ENCODE results near the gene SORT1. TPM values are rescaled to one million over a fixed set of nuclear protein-coding genes. Genes with fewer than 3 reads are reported as not detected.

SORT1 gene
- polyA plus RNA-seq, 1 donor from 2014 or later, result 33.3 TPM

GRCh38 chr1:109369167-109369746 lies 28.5 kb downstream of the SORT1 start:
- TF ChIP-seq EP300 (conservative IDR thresholded peaks at IDR 0.05; ENCODE audit: poor library complexity, severe bottlenecking), result no peak
- no peak for TF ChIP-seq CTCF (IDR thresholded peaks at IDR 0.05; ENCODE audit: poor library complexity, severe bottlenecking)
- no peak for TF ChIP-seq TAF1 (IDR thresholded peaks at IDR 0.05; ENCODE audit: low read depth)
- TF ChIP-seq RAD21 (conservative IDR thresholded peaks at IDR 0.05), result no peak
- no peak for TF ChIP-seq REST (IDR thresholded peaks at IDR 0.05; ENCODE audit: borderline replicate concordance)
- no peak for TF ChIP-seq SMC3 (conservative IDR thresholded peaks at IDR 0.05; ENCODE audit: poor library complexity)
- TF ChIP-seq EZH2 (IDR thresholded peaks at IDR 0.05; ENCODE audit: borderline replicate concordance, insufficient read depth, low read length, poor library complexity, severe bottlenecking), result no peak
- no peak for TF ChIP-seq MXI1 (conservative IDR thresholded peaks at IDR 0.05; ENCODE audit: poor library complexity, severe bottlenecking)
- no peak for TF ChIP-seq POLR2AphosphoS5 (IDR thresholded peaks at IDR 0.05)
- Histone ChIP-seq H3K4me3 (ENCODE audit: low read length) (no peak overlapping the region), H3K79me2 (replicated peaks; ENCODE audit: insufficient read depth, low read length) (peaks cover 6% of the 10 kb centered on the region), H3K4me2 (ENCODE audit: low read length) (no peak overlapping the region), H3K27ac (ENCODE audit: low read length) (no peak overlapping the region), H3K27me3 (ENCODE audit: insufficient read depth, low read depth, low read length) (no peaks in the 10 kb centered on the region), H3K9ac (ENCODE audit: low read length) (no peak overlapping the region), H2AFZ (ENCODE audit: low read depth, low read length) (no peak overlapping the region), H3K9me2 (ENCODE audit: insufficient read depth, low read length) (no peaks in the 10 kb centered on the region), H3K9me3 (ENCODE audit: low read length) (no peaks in the 10 kb centered on the region), H4K20me1 (ENCODE audit: insufficient read depth) (no peaks in the 10 kb centered on the region), H3K36me3 (ENCODE audit: insufficient read depth, low read length) (peaks cover 8% of the 10 kb centered on the region), H3F3A (ENCODE audit: insufficient read depth, low read length, poor library complexity, severe bottlenecking) (no peaks in the 10 kb centered on the region)

- H3F3A ChIP-seq (ENCODE audit: insufficient read depth, low read length, poor library complexity, severe bottlenecking), result no peaks in the 10 kb centered on the region
- no peaks in the 10 kb centered on the region for H3K27me3 ChIP-seq (ENCODE audit: insufficient read depth, low read depth, low read length)
- H3K4me3 ChIP-seq (ENCODE audit: low read length), result no peak overlapping the region
- H3K27ac ChIP-seq (ENCODE audit: low read length), result no peak overlapping the region
- H3K9me2 ChIP-seq (ENCODE audit: insufficient read depth, low read length), result no peaks in the 10 kb centered on the region
- TF ChIP-seq TAF1 (IDR thresholded peaks at IDR 0.05; ENCODE audit: low read depth), result no peak
- TF ChIP-seq CTCF (IDR thresholded peaks at IDR 0.05; ENCODE audit: poor library complexity, severe bottlenecking), result no peak
- no peak for TF ChIP-seq EZH2 (IDR thresholded peaks at IDR 0.05; ENCODE audit: borderline replicate concordance, insufficient read depth, low read length, poor library complexity, severe bottlenecking)
- TF ChIP-seq SMC3 (conservative IDR thresholded peaks at IDR 0.05; ENCODE audit: poor library complexity), result no peak
- TF ChIP-seq MXI1 (conservative IDR thresholded peaks at IDR 0.05; ENCODE audit: poor library complexity, severe bottlenecking), result no peak
- TF ChIP-seq EP300 (conservative IDR thresholded peaks at IDR 0.05; ENCODE audit: poor library complexity, severe bottlenecking), result no peak
- no peak for TF ChIP-seq POLR2AphosphoS5 (IDR thresholded peaks at IDR 0.05)
- no peak for TF ChIP-seq RAD21 (conservative IDR thresholded peaks at IDR 0.05)
- TF ChIP-seq REST (IDR thresholded peaks at IDR 0.05; ENCODE audit: borderline replicate concordance), result no peak
- H4K20me1 ChIP-seq (ENCODE audit: insufficient read depth), result no peaks in the 10 kb centered on the region
- peaks cover 8% of the 10 kb centered on the region for H3K36me3 ChIP-seq (ENCODE audit: insufficient read depth, low read length)
- H3K9me3 ChIP-seq (ENCODE audit: low read length), result no peaks in the 10 kb centered on the region
- H3K4me2 ChIP-seq (ENCODE audit: low read length), result no peak overlapping the region
- H2AFZ ChIP-seq (ENCODE audit: low read depth, low read length), result no peak overlapping the region
- peaks cover 4% of the 10 kb centered on the region for H3K79me2 ChIP-seq (replicated peaks; ENCODE audit: insufficient read depth, low read length)
- H3K9ac ChIP-seq (ENCODE audit: low read length), result no peak overlapping the region
Observed at GRCh38 chr1:109368464-109368863, 29.3 kb downstream of the SORT1 start.
